Gastrocnemius medialis (tissue), 4 donors: ENCODE data around the gene QARS1.

Experiments used
- CTCF ChIP-seq, 5 experiments: fragments of 450-650 bp in 3 of 5; fragments of 200-600 bp in 2 of 5; sonication (generic) in 2 of 5; IDR thresholded peaks in 4 of 5; conservative IDR thresholded peaks in 1 of 5; 1 replicate in 4 of 5; 2 replicates in 1 of 5; pipeline ENCODE4 v1.5.1; 2016 to 2019; ENCODE audit warnings: antibody characterized with exemption in 5 of 5, mild to moderate bottlenecking in 3 of 5, moderate library complexity in 3 of 5
- POLR2A ChIP-seq, 2 donors: fragments of 450-650 bp; IDR thresholded peaks; one replicate each; pipeline ENCODE4 v1.6.1; 2017; ENCODE audit warnings: antibody characterized with exemption in 2 of 2, mild to moderate bottlenecking in 2 of 2, moderate library complexity in 2 of 2

- TF ChIP-seq CTCF (IDR thresholded peaks at IDR 0.05 in 4 of 5, conservative IDR thresholded peaks at IDR 0.05 in 1 of 5) (no peak), POLR2A (IDR thresholded peaks at IDR 0.05) (no peak)
Measured at GRCh38 chr3:49124991-49125670, 20.6 kb upstream of the QARS1 start.
